Pancreas (tissue), 10 donors: ENCODE measurements around the gene KCNIP1. TPM values are rescaled to one million over a fixed set of nuclear protein-coding genes. Genes with fewer than 3 reads are reported as not detected.
"Not testable (repeated sequence)": the region's sequence is repeated elsewhere in the genome, so short reads cannot be mapped to it uniquely, and the experiment has no call there.

Experiments
- ATAC-seq, 4 donors: fragments of 200-7000 bp; cut with Tn5 transposase; one replicate each; pipeline versions ENCODE4 v1.8.0 to v1.9.1; 2020; ENCODE audit warnings: mild to moderate bottlenecking in 4 of 4, moderate library complexity in 4 of 4
- DNase-seq, 6 donors: peaks; one replicate each; pipeline ENCODE4 v3.0.0-alpha.2; 2020
- FAIRE-seq: peaks from 2 replicates; lab custom pipeline; 2012; peaks lifted over from hg19 to GRCh38; lab: Jason Lieb, UNC
- H3K27ac ChIP-seq, 4 donors: fragments of 200-600 bp; sonication (generic); 1 replicate in 3 of 4; 2 replicates in 1 of 4; pipeline versions ENCODE4 v1.5.0 to v1.8.0; 2020
- H3K27me3 ChIP-seq, 4 donors: fragments of 200-600 bp; one replicate each; pipeline ENCODE4 v1.8.0; 2021
- H3K36me3 ChIP-seq, 3 donors: fragments of 200-600 bp; sonication (generic) in 1 of 3; one replicate each; pipeline versions ENCODE4 v1.5.0 to v1.8.0; 2020 to 2021
- H3K4me1 ChIP-seq, 3 donors: fragments of 200-600 bp; one replicate each; pipeline ENCODE4 v1.8.0; 2021
- H3K4me3 ChIP-seq, 4 donors: fragments of 200-600 bp; sonication (generic) in 2 of 4; one replicate each; pipeline versions ENCODE4 v1.5.0 to v1.8.0; 2020 to 2021
- H3K9me3 ChIP-seq, 4 donors: fragments of 200-600 bp; one replicate each; pipeline ENCODE4 v1.8.0; 2021
- CTCF ChIP-seq, 4 donors: fragments of 200-600 bp; sonication (generic) in 3 of 4; IDR thresholded peaks; one replicate each; pipeline versions ENCODE4 v1.5.0 to v1.8.0; 2021; ENCODE audit warnings: antibody characterized with exemption in 4 of 4
- WGBS, 2 donors: extraction: QIAGEN DNeasy Blood & Tissue Kit; methylation state at CpG; one replicate each; pipeline ENCODE4 v1.1.7; 2013; 5-methylcytosine and 5-hydroxymethylcytosine counted together
- intact Hi-C, 3 donors: fragments of 100-400 bp; cut with DNase I; formaldehyde crosslinking; loops; one replicate each; pipeline versions ENCODE4 v1.11.1 to v1.14.2; 2022
- polyA plus RNA-seq, 2 donors: library from polyadenylated mRNA; stranded (reverse); fragments of 200-250 nt; gene quantifications; one replicate each; pipeline ENCODE4 v1.2.3, GENCODE V29; 2013
- total RNA-seq, 6 donors: library from RNA; stranded (reverse); fragmentation: NEBNext Ultra II Directional in 4 of 6; extraction: Animal tissue kit (Norgen Biotek cat#: 25700) in 4 of 6; gene quantifications; one replicate each; pipeline versions ENCODE4 v1.2.1 to v1.2.4, GENCODE V29; 2021 to 2023
- donor health status: healthy with polysubstance abuse.
- donor health status: DM: no; HTN: no; CAD: no; lungs with moderate emphysema.
- donor health status: DM: no; HTN: no; CAD: no.
- donor health status: control.
- donor health status: control.
- donor health status: Bipolar disorder and iron deficiency.
- donor health status: DM: yes; HTN: yes; CAD: no.
- donor health status: DM: no; HTN: no; CAD: no.
- donor health status: DM: no; HTN: no; CAD: no.
- donor health status: DM: yes; HTN: yes; CAD: no.

Gene KCNIP1
- total and polyA plus RNA-seq, 8 donors: 0.31 to 10.3 (median 1.1) TPM

DNA sequence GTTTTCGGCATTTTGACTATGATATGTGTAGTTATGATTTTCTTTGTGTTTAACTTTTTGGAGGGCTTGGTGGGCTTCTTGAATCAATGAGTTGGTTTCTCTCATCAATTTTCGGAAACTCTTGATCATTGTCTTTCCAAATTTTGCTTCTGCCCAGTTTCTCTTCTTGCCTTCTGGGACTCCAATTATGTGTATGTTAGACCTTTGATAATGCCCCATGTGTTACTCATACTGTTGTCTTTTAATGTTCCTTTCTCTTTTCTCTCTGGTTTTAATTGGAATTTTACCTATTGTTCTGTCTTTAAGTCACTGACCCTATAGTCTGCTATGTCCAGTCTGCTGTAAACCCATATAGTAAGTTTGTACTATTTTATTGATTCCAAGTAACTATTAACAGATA, 41.5 kb downstream of the KCNIP1 start:
- no peak for TF ChIP-seq CTCF (IDR thresholded peaks at IDR 0.05)
- no peaks in the 10 kb centered on the region for H3K36me3 ChIP-seq
- intact Hi-C loops: no loop called here
- no peak for FAIRE-seq
- no peak for DNase-seq
- H3K27me3 ChIP-seq: no peaks in the 10 kb centered on the region
- H3K4me1 ChIP-seq: no peaks in the 10 kb centered on the region
- WGBS, 2 donors: 68 to 77% methylated on average over 2 of the region's 2 CpGs
- ATAC-seq: no peak
- no peak overlapping the region for H3K27ac ChIP-seq
- no peaks in the 10 kb centered on the region for H3K9me3 ChIP-seq
- no peak overlapping the region for H3K4me3 ChIP-seq

GRCh38 chr5:170545811-170546210, 42.0 kb downstream of the KCNIP1 start:
- Histone ChIP-seq H3K4me1 (no peaks in the 10 kb centered on the region), H3K9me3 (no peaks in the 10 kb centered on the region), H3K4me3 (no peak overlapping the region), H3K27me3 (no peaks in the 10 kb centered on the region), H3K36me3 (no peaks in the 10 kb centered on the region), H3K27ac (no peak overlapping the region)
- no peak for TF ChIP-seq CTCF (IDR thresholded peaks at IDR 0.05)
- WGBS, 2 donors: 57 to 68% methylated on average over 1 of the region's 1 CpG
- FAIRE-seq: no peak
- no peak for ATAC-seq
- DNase-seq: no peak
- intact Hi-C loops: no loop called here

DNA sequence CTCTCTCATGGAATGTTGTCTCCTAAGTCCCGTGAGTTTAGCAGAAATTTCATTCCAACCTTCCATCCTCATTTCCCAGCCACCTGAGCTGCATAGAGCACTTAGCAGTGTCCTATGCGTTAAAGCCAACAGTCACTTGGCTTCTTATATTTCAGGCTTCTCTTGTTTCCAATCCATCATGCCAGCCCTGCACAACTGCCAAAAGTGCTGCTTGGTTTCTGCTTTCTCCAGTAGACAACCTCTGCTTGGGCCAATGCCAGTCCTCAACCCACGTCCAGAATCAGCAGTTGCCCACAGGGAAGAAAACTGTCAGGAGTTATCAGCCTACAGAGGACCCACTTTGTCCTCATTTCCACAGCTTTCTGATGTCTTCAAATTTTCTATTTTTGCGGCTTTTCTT, 42.5 kb downstream of the KCNIP1 start:
- WGBS, 2 donors: 56 to 59% methylated on average over 4 of the region's 4 CpGs

DNA sequence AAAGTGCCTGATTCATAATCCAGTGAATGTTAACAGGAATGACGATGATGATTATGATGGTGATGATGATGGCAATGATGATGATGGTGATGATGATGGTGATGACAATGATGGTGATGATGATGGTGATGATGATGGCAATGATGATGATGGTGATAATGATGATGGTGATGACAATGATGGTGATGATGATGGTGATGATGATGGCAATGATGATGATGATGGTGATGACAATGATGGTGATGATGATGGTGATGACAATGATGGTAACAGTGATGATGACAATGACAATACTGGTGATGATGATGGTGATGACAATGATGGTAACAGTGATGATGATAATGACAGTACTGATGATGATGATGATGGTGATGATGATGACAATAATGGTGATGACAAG, 46.6 kb downstream of the KCNIP1 start:
- FAIRE-seq, H3K27ac ChIP-seq, H3K4me1 ChIP-seq, H3K27me3 ChIP-seq, H3K36me3 ChIP-seq, ATAC-seq, H3K9me3 ChIP-seq, DNase-seq, intact Hi-C loops, H3K4me3 ChIP-seq: not testable (repeated sequence)
- WGBS, 2 donors: 57 to 68% methylated on average over 1 of the region's 1 CpG

More for the DNA sequence above, 42.5 kb downstream of the KCNIP1 start:
- no peak for TF ChIP-seq CTCF (IDR thresholded peaks at IDR 0.05)
- ATAC-seq (no peak), FAIRE-seq (no peak), DNase-seq (no peak)
- Histone ChIP-seq H3K4me1 (no peaks in the 10 kb centered on the region), H3K4me3 (no peak overlapping the region), H3K36me3 (no peaks in the 10 kb centered on the region), H3K27ac (no peak overlapping the region), H3K27me3 (no peaks in the 10 kb centered on the region), H3K9me3 (no peaks in the 10 kb centered on the region)
- intact Hi-C loops: no loop called here

GRCh38 chr5:170551076-170551475, 47.3 kb downstream of the KCNIP1 start:
- ATAC-seq: no peak
- no peaks in the 10 kb centered on the region for H3K9me3 ChIP-seq
- TF ChIP-seq CTCF (IDR thresholded peaks at IDR 0.05): no peak
- 63 to 66% methylated on average over 4 of the region's 4 CpGs for WGBS, 2 donors
- H3K36me3 ChIP-seq: no peaks in the 10 kb centered on the region
- H3K4me3 ChIP-seq: no peak overlapping the region
- intact Hi-C loops: no loop called here
- H3K27me3 ChIP-seq: no peaks in the 10 kb centered on the region
- H3K4me1 ChIP-seq: no peaks in the 10 kb centered on the region
- DNase-seq: no peak
- no peak overlapping the region for H3K27ac ChIP-seq
- no peak for FAIRE-seq
